ENCODE data around the gene KCNK1. TPM values are rescaled to one million over a fixed set of nuclear protein-coding genes. Genes with fewer than 3 reads are reported as not detected.

The KCNK1 gene
- total RNA-seq, 2 donors from 2014 or later, result 5.2 to 6.3 TPM

GRCh38 chr1:233661376-233662159 lies 47.7 kb downstream of the KCNK1 start:
- ATAC-seq, result no peak
- intact Hi-C loops (cut with DNase I), result no loop called here
- H3K4me1 ChIP-seq, result no peaks in the 10 kb centered on the region
- no peaks in the 10 kb centered on the region for H3K36me3 ChIP-seq (replicated peaks in 1 of 2; ENCODE audit: insufficient read depth in 1 of 2, low read depth in 2 of 2)
- no peak overlapping the region for H3K27ac ChIP-seq
- no peak overlapping the region for H3K4me3 ChIP-seq
- WGBS, 2 donors, result 88 to 92% methylated on average over 11 of the region's 11 CpGs
- H3K9me3 ChIP-seq, result no peaks in the 10 kb centered on the region
- no peak for DNase-seq
- no peaks in the 10 kb centered on the region for H3K27me3 ChIP-seq
- no peak for TF ChIP-seq CTCF (IDR thresholded peaks at IDR 0.05)
- no peak for TF ChIP-seq POLR2A (IDR thresholded peaks at IDR 0.05)

- TF ChIP-seq POLR2A (IDR thresholded peaks at IDR 0.05), result no peak
- TF ChIP-seq CTCF (IDR thresholded peaks at IDR 0.05), result no peak
- H3K27me3 ChIP-seq, result no peaks in the 10 kb centered on the region
- intact Hi-C loops (cut with DNase I), result no loop called here
- H3K36me3 ChIP-seq (replicated peaks in 1 of 2; ENCODE audit: insufficient read depth in 1 of 2, low read depth in 2 of 2), result no peaks in the 10 kb centered on the region
- H3K4me1 ChIP-seq, result no peaks in the 10 kb centered on the region
- H3K4me3 ChIP-seq, result no peak overlapping the region
- H3K9me3 ChIP-seq, result no peaks in the 10 kb centered on the region
- 92 to 93% methylated on average over 8 of the region's 8 CpGs for WGBS, 2 donors
- DNase-seq (no peak), ATAC-seq (no peak)
- no peak overlapping the region for H3K27ac ChIP-seq
Measured at GRCh38 chr1:233662575-233663304, 48.8 kb downstream of the KCNK1 start.

- Histone ChIP-seq H3K4me1 (no peaks in the 10 kb centered on the region), H3K9me3 (no peaks in the 10 kb centered on the region), H3K27ac (no peak overlapping the region), H3K27me3 (no peaks in the 10 kb centered on the region), H3K36me3 (replicated peaks in 1 of 2; ENCODE audit: insufficient read depth in 1 of 2, low read depth in 2 of 2) (no peaks in the 10 kb centered on the region), H3K4me3 (no peak overlapping the region)
- no peak for DNase-seq
- ATAC-seq, result no peak
- no peak for TF ChIP-seq CTCF (IDR thresholded peaks at IDR 0.05)
- intact Hi-C loops (cut with DNase I), result no loop called here
- WGBS, 2 donors, result 95 to 98% methylated on average over 5 of the region's 5 CpGs
Measured at GRCh38 chr1:233664253-233664652, 50.3 kb downstream of the KCNK1 start.

- TF ChIP-seq POLR2A (IDR thresholded peaks at IDR 0.05) (no peak), CTCF (IDR thresholded peaks at IDR 0.05) (no peak)
- Histone ChIP-seq H3K27me3 (no peaks in the 10 kb centered on the region), H3K27ac (no peak overlapping the region), H3K4me3 (no peak overlapping the region), H3K9me3 (no peaks in the 10 kb centered on the region), H3K4me1 (no peaks in the 10 kb centered on the region), H3K36me3 (replicated peaks in 1 of 2; ENCODE audit: insufficient read depth in 1 of 2, low read depth in 2 of 2) (no peaks in the 10 kb centered on the region)
- WGBS, 2 donors, result 89 to 91% methylated on average over 5 of the region's 5 CpGs
- ATAC-seq (no peak), DNase-seq (no peak)
- intact Hi-C loops (cut with DNase I), result no loop called here
Measured at GRCh38 chr1:233664804-233665574, 51.1 kb downstream of the KCNK1 start.
